ENCODE measurements around the gene CLEC3A. TPM values are rescaled to one million over a fixed set of nuclear protein-coding genes. Genes with fewer than 3 reads are reported as not detected.
"Not testable (repeated sequence)": the region's sequence is repeated elsewhere in the genome, so short reads cannot be mapped to it uniquely, and the experiment has no call there.

CLEC3A gene
- total RNA-seq = not detected

GRCh38 chr16:78022347-78023060, at the start of gene CLEC3A:
Gene CLEC3A, plus strand, starts transcription at chr16:78022548. Its CDS starts 79 bp downstream, at chr16:78022627.
- ATAC-seq (no peak), DNase-seq (ENCODE audit: low spot score in 2 of 2) (no peak)
- no peak within 1 kb of the TSS for H3K27ac Mint-ChIP-seq
- H3K9me3 Mint-ChIP-seq = peaks cover 0 to 3% of the 10 kb centered on the region in 2 donors
- H3K36me3 Mint-ChIP-seq = no peaks in the 10 kb centered on the region

GRCh38 chr16:77974883-77975282, 47.5 kb upstream of the CLEC3A start:
- ATAC-seq (no peak), DNase-seq (ENCODE audit: low spot score in 2 of 2) (peak in 1 of 2 donors; percentile 7)
- Mint-ChIP-seq H3K36me3 (no peaks in the 10 kb centered on the region), H3K27ac (no peak overlapping the region), H3K9me3 (no peaks in the 10 kb centered on the region)

GRCh38 chr16:77975942-77976341, 46.4 kb upstream of the CLEC3A start:
- Mint-ChIP-seq H3K36me3 (no peaks in the 10 kb centered on the region), H3K27ac (no peak overlapping the region), H3K9me3 (no peaks in the 10 kb centered on the region)
- no peak for DNase-seq (ENCODE audit: low spot score in 2 of 2)
- no peak for ATAC-seq

GRCh38 chr16:77977339-77977738, 45.0 kb upstream of the CLEC3A start:
- DNase-seq (ENCODE audit: low spot score in 2 of 2) (no peak), ATAC-seq (no peak)
- no peaks in the 10 kb centered on the region for H3K36me3 Mint-ChIP-seq
- no peaks in the 10 kb centered on the region for H3K9me3 Mint-ChIP-seq
- H3K27ac Mint-ChIP-seq = no peak overlapping the region

- H3K9me3 Mint-ChIP-seq = no peaks in the 10 kb centered on the region
- no peak overlapping the region for H3K27ac Mint-ChIP-seq
- ATAC-seq (no peak), DNase-seq (ENCODE audit: low spot score in 2 of 2) (no peak)
- H3K36me3 Mint-ChIP-seq = no peaks in the 10 kb centered on the region
These were observed 37.2 kb upstream of the CLEC3A start for GRCh38 chr16:77985111-77985510.

GRCh38 chr16:77986011-77986740, 36.2 kb upstream of the CLEC3A start:
- no peaks in the 10 kb centered on the region for H3K9me3 Mint-ChIP-seq
- H3K27ac Mint-ChIP-seq = no peak overlapping the region
- no peaks in the 10 kb centered on the region for H3K36me3 Mint-ChIP-seq
- no peak for ATAC-seq
- DNase-seq (ENCODE audit: low spot score in 2 of 2) = no peak

GRCh38 chr16:77987810-77988209, 34.5 kb upstream of the CLEC3A start:
- H3K9me3 Mint-ChIP-seq = no peaks in the 10 kb centered on the region
- no peak overlapping the region for H3K27ac Mint-ChIP-seq
- no peak for ATAC-seq
- H3K36me3 Mint-ChIP-seq = no peaks in the 10 kb centered on the region
- DNase-seq (ENCODE audit: low spot score in 2 of 2) = no peak

- no peak overlapping the region for H3K27ac Mint-ChIP-seq
- no peaks in the 10 kb centered on the region for H3K9me3 Mint-ChIP-seq
- no peak for DNase-seq (ENCODE audit: low spot score in 2 of 2)
- ATAC-seq = no peak
- no peaks in the 10 kb centered on the region for H3K36me3 Mint-ChIP-seq
These were observed 32.5 kb upstream of the CLEC3A start for GRCh38 chr16:77989846-77990245.

- Mint-ChIP-seq H3K36me3 (peaks cover 0 to 6% of the 10 kb centered on the region in 2 donors), H3K9me3 (peaks cover 0 to 6% of the 10 kb centered on the region in 2 donors), H3K27ac (peak overlapping the region in 1 of 2 donors; percentile 73)
- no peak for DNase-seq (ENCODE audit: low spot score in 2 of 2)
- no peak for ATAC-seq
These were observed 30.6 kb upstream of the CLEC3A start for GRCh38 chr16:77991701-77992100.

GRCh38 chr16:77992381-77992780, 30.0 kb upstream of the CLEC3A start:
- ATAC-seq; H3K36me3 Mint-ChIP-seq; DNase-seq (ENCODE audit: low spot score in 2 of 2); H3K9me3 Mint-ChIP-seq: not testable (repeated sequence)
- peak overlapping the region in 1 of 2 donors; percentile 73 for H3K27ac Mint-ChIP-seq

- no peak for ATAC-seq
- H3K9me3 Mint-ChIP-seq = peaks cover 0 to 6% of the 10 kb centered on the region in 2 donors
- no peak for DNase-seq (ENCODE audit: low spot score in 2 of 2)
- no peak overlapping the region for H3K27ac Mint-ChIP-seq
- peaks cover 0 to 6% of the 10 kb centered on the region in 2 donors for H3K36me3 Mint-ChIP-seq
These were observed 29.0 kb upstream of the CLEC3A start for GRCh38 chr16:77993111-77993985.

GRCh38 chr16:77995843-77996455, 26.4 kb upstream of the CLEC3A start:
- no peak for DNase-seq (ENCODE audit: low spot score in 2 of 2)
- ATAC-seq = no peak
- Mint-ChIP-seq H3K9me3 (peaks cover 0 to 6% of the 10 kb centered on the region in 2 donors), H3K36me3 (peaks cover 0 to 6% of the 10 kb centered on the region in 2 donors), H3K27ac (no peak overlapping the region)

- ATAC-seq (no peak), DNase-seq (ENCODE audit: low spot score in 2 of 2) (no peak)
- peaks cover 0 to 6% of the 10 kb centered on the region in 2 donors for H3K36me3 Mint-ChIP-seq
- no peak overlapping the region for H3K27ac Mint-ChIP-seq
- peaks cover 0 to 6% of the 10 kb centered on the region in 2 donors for H3K9me3 Mint-ChIP-seq
These were observed 23.9 kb upstream of the CLEC3A start for GRCh38 chr16:77998350-77999023.

- DNase-seq (ENCODE audit: low spot score in 2 of 2) = no peak
- H3K27ac Mint-ChIP-seq = no peak overlapping the region
- H3K9me3 Mint-ChIP-seq = no peaks in the 10 kb centered on the region
- H3K36me3 Mint-ChIP-seq = no peaks in the 10 kb centered on the region
- no peak for ATAC-seq
These were observed 20.8 kb upstream of the CLEC3A start for GRCh38 chr16:78001451-78002025.

- ATAC-seq (peak; percentile 96 to 97), DNase-seq (ENCODE audit: low spot score in 2 of 2) (peak; percentile 71 to 83)
- H3K36me3 Mint-ChIP-seq = no peaks in the 10 kb centered on the region
- H3K9me3 Mint-ChIP-seq = no peaks in the 10 kb centered on the region
- no peak overlapping the region for H3K27ac Mint-ChIP-seq
These were observed 19.3 kb upstream of the CLEC3A start for GRCh38 chr16:78002915-78003538.

Measured in activated naive CD4-positive, alpha-beta T cell treated with anti-CD3 and anti-CD28 coated beads, Interleukin-2, amount 50 U/mL, for 72 hours (primary cell).